GM19023 (cell line): Measurements from ENCODE around the gene ADRA2B.
"Not testable (repeated sequence)": the region's sequence is repeated elsewhere in the genome, so short reads cannot be mapped to it uniquely, and the experiment has no call there.

ENCODE experiments used
- ATAC-seq: cut with Tn5 transposase; IDR thresholded peaks from one replicate; pipeline ENCODE4 v1.9.1; 2021; ENCODE audit warnings: mild to moderate bottlenecking, moderate library complexity; ENCODE audit not compliant: unreplicated experiment

ADRA2B gene

DNA sequence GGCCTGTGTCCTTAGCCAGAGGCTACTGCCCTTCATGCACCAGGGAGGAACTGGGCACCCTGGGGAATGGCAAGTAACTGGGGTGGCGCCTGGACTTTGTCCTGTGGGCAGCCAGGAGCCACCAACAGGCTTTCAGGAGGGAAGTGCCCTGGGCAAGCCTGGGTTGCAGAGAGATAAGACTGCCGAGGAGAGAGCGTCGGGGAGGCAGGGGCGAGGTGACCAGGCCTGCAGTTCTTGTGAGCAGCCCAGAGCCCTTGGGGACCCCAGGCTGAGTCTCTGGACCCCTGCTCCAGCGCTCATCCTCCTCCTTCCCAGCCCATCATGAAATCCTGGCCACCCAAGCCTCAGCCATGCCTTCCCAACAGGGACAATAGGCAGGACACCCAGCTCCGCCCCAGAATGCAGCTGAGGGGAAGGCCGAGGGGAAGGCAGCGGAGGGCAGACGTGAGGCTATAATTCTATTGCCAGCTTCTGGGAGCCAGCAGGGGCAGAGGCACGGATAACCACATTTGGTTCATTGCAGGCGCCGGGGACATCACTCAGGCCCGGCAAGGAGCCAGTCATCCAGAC lies 25.1 kb downstream of the ADRA2B start:
- ATAC-seq: no peak

DNA sequence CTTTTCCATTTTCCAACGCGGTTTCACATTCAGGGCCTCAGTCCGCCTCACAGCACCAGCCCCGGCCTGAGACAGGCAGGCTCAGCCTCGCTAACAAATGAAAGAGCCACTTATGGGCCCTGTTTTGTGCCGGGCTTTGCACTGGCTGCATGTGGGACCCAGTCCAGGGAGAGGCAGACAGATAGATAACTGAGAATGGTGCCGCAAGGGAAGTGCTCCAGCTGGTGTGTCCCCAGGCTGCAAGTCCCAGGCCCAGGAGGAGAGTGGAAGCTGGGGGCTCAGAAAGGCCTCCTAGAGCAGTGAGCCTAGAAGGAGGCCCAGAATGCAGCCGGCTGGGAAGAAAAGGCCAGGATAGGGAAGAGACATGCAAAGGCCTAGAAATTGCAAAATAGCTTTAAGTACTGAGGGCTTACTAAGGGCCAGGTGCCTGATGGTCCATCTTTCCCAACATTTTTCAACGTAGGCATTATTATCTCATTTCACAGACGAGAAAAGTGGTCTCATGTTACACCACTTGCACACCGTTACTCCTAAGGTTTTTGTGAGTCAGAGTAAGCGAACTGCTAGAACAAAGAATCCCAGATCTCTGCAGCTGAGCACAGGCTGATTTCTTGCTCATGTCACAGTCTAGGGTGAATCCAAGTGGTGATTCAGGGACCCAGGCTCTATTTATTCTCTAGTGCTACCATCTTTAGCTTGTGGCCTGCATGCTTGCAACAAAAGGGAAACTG lies 26.0 kb downstream of the ADRA2B start:
- ATAC-seq: no peak

DNA sequence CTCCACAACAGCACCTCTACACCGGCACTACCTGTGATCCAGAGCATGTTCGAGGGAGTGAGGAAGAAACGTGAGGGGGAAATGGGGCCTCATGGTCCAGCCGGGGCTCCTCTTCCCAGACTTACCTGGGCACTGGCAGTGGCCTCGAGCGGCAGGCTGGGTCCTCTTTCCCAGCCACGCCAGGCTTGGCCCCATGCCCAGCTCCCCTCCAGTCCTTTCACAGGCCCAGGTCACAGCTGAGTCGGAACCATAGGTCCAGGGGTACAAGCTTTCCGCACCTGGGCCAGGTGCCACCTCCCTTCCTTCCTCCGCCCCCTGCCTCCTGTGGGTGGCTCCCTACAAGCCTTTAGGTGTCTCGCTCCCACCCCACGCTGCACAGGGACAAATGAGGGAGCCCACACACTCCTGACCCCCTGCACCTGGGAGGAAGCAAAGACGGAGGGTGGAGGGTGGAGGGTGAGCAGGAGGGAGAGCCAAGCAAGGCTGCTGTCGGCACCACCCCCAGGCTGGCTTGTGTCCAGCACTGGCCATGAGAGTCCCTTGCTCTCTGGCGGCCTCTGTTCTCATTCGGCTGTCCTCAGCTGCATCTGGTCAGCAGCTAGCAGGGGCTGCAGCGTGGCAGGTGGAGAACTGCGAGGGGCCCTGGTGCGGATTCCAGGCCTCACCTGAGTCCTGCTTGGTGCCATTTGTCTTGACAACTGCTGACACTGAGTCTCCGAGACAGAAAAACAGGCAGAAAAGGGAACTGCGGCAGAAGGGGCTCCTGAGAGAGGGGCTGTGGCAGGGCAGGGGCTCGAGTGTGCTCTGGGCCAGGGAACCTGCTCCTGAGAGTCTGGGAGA lies 26.8 kb downstream of the ADRA2B start:
- ATAC-seq: no peak

DNA sequence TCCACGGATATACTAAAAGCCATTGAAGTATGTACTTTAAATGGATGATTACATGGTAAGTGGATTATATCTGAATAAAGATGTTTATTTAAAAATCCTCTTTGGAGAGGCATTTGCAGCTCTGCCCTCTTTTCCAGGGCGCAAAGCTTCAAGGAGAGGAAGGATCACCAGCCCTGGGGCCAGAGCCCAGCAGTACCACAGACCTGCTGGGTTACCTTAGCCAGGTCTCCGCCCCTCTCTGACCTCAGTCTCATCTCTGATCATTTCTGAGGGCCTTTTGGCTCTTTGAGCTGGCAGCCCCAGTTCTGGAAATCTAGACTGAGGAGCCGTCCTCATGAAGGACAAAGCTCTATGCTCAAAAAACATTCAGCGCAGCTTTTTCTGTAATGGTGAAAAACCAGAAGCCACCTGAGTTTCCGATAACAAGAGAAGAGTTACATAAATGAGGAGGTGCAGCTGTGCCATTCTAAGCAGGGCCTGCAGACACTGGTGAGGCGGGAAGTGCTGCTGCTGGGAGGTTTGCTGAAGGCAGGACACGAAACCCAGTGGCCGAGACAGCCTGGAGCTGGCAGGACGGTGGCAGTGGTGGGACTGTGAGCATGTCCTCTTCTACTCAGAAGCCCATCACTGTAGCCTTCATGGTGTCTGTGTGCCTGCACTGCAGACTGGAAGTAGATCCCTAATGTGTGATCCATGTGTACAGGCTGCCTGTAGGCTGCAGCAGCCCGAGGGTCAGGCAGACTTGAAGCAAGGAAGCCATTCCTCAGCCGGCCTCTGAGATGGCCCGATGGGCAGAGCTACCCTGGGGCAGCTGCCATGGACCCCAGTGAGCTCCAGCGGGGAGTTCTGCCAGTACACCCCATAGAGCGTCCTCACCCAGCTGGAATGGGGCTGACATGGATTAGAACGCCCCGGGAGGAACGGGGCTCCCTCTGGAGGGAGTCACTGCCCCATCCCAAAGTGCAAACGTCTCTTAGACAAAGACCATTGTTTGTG lies 27.7 kb downstream of the ADRA2B start:
- ATAC-seq: no peak

DNA sequence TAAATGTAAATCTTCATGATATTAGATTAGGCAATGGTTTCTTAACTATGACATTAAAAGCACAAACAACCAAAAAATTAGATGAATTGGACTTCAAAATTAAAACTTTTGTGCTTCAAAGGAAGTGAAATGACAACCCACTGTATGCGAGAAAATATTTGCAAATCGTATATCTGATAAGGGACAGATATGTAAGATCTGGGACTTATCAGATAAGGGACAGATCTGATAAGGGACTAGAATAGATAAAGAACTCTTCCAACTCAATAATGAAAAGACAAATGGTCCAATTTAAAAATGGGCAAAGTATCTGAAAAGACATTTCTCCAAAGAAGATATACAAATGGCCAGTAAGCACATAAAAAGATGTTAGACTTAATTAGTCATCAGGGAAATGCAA lies 29.2 kb downstream of the ADRA2B start:
- ATAC-seq: no peak

DNA sequence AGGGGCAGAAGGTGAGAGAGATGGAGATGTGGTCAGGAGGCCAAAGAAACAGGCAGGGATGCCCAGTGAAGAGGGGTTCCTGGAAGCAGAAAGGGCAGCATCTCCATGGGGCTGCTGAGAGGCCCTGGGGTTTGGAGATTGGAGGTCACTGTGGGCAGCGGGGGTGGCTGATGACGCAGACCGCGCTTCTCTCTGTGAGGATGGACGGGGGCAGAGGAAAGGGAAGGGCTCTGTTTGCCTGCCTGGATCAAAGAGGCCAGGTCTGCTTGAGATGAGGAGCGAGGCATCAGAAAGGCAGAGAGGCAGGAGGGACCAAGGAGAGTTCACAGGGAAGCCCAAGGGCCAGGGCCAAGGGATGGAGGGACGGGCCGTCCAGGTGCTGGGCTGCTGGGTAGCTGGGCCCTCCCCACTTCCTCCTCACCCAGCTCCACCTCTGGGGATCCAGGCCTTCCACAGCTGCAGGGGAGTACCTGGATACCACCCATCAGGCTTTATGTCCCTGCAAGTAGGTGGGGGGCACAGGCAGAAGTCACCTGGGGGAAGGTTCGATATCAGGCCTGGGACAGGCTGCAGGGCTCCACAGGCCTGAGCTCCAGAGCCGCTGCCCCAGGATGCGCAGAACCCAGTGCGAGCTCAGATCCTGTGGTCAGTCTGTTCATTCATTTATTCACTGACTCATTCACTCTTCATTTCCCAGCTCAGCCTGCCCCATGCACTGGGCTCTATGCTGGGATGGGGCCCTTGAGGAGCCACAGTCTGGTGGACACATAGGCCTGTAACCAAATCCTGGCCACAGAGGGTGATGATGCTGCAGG lies 30.6 kb downstream of the ADRA2B start:
- no peak for ATAC-seq

DNA sequence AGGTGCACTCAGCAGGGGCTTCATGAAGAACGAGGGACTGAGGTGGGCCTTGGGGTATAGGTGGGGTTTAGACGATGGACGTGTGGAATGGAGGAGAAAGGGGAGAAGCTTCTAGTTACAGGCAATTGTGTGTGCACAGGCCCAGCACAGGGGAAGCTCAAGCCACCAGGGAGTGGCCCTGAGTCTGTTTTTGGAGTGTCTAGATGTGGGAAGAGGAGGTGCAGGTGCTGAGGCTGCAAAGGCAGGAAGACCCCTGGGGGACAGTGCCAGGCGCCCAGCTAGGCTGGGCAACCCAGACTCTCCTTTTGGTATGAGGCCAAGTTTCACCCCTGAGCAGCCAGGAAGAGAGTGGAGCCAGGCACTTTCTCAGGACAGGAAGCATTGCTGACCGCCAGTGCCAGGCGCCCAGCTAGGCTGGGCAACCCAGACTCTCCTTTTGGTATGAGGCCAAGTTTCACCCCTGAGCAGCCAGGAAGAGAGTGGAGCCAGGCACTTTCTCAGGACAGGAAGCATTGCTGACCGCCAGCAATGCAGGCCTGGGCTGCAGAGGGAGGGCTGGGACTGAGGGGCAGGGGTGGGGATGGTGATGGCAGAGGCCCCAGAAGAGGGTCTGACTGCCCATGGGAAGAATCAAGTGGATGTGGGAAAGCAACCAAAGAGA lies 31.4 kb downstream of the ADRA2B start:
- not testable (repeated sequence) for ATAC-seq

DNA sequence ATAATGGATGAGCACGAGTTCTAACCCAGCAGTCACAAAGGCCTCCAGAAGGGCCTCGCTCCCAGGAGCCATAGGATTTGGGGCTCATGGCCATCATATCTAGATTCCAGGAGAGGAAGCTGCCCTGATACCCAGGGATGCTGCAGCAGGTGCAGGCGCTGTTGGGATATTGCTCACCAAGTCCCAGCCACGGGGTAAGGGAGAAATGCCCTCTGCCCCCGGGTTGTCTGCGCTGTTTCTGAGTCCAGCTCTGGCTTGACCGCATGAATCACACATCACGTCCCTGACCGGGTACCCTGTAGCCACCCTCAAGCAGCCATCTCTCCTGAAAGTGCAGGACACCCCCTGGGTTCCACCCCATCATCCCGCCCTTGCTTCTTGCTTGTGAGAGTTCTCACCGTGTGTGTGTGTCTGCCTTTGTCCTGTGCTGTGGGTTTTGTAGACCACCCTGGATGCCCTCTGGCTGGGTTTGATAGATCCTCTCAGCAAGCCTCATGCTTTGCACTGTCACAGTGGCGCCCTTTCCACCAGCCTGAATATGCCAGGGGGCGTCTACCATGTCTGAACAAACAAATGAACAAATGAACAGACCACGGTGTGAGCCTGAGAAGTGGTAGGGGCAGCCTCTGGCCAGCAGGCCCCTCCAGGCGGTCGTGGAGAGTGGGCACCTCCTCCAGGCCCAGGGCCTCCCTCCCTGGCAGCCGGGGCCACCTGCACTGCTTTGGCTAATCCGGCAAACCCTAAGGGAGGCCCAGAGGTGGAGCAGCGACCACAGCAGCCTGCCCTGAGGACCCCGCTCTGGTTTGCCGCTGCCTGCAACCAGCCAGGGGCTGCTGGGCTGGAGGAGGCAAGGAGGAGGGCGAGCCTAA lies 32.1 kb downstream of the ADRA2B start:
- ATAC-seq: no peak

DNA sequence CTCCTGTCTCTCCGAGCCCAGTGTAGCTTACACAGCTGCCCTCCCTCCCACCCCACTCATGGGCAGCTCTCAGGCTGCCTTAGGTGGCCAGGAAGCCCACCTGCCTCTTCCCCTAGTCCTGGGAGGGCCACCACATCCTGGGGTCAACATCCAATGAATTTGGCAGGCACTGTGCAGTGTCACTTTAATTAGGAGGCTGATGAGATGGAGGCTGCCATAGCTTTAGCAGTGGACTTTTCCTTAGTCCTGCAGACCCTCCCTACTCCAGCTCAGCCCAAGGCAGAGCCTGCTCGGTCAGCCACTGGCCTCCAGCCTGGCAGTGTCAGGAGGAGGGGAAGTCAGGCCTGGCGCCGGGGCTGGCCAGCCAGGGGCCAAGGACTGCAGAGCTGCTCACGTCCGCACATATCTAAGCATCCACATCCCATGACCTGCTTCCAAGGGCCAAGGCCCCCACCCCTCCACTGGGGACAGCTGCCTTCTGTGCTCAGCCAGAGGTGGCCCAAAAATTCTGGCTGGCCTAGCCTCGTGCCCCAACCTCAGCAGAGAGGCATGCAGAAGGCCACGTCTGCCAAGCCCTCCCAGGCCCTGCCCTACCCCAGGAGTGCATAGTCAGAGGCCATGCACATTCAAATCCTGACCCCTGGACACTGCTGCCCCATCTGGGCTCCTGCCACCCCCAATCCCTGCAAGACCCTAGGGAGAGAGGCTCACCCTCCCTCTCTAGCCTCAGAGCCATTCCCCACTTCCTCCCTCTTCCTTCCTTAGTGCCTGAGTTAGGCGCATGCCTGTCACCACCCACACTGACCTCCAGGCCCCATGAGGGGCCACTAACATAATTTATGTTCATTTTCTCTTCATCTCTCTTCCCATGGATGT lies 33.1 kb downstream of the ADRA2B start:
- ATAC-seq: no peak

DNA sequence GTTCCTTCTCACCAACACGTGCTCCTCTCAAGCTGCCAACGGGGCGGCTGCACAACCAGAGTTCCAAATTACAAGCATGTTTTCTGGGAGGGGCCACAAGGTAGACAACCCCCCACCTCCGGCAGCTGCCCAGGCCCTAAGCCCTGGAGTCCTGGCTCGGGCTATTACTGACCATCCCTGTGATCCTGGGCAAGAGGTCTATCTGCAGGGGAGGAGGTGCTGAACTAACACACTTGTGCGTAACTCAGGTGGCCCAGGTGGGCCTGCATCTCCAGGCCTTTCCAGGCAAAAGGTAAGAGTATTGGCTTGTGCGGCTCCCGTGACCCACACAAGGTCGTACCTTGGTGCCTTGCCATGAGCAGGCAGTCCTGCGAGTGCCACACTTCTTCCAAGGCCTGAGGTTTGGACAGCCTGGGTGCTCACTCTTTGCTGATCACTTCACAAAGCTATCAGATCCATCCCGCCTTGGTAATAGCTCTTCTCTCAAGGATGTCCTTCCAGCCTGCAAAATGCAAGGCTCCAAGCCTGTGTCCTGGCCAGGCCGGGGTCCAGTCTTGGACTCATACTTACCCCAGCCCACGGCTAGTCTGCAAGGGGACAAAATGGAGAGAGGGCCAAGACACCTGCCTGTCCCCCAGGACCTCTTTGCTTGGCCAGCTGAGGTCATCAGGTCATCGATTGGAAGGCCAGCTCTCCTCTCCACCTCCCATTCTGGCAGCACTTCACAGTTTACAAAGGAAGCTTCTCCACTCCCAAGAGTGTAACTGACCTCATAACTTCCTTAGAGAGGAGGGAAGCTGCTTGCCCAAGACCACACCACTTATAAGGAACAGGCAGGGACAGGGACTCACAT lies 33.9 kb downstream of the ADRA2B start:
- no peak for ATAC-seq

DNA sequence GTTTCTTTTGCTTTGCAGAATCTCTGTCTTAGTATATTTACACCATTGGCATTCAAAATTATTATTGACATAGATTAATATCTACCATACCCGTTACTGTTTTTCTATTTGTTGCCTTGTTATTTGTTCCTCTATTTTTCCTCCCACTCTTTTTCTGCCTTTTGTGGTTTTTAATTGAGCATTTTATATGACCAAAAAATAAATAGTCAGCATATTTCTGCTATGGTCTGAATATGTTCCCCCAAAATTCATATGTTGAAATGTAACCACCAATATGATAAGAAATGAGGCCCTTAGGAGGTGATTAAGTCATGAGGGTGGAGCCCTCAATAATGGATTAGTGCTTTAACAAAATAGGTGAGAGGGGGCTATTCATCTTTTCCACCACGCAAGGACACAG lies 35.3 kb downstream of the ADRA2B start:
- no peak for ATAC-seq

DNA sequence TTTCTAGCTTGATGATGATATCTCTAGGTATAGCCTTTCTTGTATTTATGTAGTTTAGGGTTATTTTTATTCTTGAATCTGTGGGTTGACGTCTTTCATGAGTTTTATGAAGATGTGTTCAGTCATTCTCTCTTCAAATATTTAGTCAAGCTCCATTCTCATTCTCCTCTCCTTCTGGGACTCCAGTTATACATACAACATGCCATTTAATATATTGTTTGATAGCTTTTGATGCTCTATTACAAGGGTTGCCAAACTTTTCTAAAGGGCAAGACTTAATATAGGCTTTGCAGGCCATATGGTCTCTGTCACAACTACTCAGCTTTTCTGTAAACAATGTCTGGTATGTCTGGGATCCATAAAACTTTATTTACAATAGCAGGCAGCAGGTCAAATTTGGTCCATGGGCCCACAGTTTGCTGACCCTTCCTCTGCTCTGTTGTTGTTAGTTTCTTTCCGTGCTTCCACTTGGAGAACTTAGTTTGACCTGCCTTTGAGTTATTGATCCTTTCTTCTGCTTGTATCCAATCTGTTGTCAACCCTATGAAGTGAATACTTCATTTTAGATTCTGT lies 41.1 kb downstream of the ADRA2B start:
- no peak for ATAC-seq

DNA sequence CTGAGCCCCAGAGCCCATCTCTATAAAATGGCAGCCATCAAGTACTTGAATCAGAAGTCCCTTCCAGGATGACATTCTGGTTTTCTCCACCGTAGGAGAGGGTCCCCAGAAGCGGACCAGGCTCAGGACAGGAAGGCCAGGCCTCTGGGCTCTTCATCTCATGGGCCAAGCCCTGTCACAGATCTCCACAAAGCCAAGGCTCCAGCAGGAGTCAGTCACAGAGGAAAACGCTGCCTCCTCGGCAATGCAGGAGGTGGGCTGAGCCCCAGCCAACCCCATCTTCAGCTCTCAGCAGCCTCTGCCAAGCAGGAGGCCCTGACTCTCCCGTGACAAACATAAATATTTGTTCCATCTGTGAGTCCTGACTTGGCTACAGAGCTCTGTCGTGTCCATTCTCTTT lies 42.2 kb downstream of the ADRA2B start:
- no peak for ATAC-seq

DNA sequence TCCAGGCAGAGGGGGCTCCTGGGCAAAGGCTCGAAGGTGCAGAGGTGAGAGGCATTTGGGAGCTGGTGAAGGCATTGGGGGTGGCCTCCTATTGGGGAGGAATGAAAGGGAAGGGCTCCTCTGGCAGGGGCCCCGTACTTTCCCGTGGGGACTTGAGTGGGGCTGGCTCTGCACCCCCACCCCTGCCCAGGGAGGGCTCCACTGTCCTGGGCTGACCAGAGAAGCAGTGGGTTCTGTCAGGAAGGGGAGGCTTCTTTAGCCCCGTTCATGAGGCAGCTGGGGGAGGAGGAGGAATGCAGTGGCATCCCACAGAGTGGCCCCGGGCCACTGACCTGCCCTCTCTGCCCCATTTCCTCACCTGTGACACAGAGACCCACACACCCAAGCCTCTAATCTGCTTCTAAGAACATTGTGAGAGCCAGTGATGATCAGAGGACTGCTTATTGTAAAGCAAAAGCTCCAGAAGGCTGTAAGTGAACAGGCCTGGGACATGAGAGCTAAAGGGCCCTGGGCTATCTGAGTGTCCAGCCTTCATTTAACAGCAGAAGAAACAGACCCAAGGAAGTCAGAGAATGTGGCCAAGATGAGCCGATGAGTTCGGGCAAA lies 43.1 kb downstream of the ADRA2B start:
- no peak for ATAC-seq

DNA sequence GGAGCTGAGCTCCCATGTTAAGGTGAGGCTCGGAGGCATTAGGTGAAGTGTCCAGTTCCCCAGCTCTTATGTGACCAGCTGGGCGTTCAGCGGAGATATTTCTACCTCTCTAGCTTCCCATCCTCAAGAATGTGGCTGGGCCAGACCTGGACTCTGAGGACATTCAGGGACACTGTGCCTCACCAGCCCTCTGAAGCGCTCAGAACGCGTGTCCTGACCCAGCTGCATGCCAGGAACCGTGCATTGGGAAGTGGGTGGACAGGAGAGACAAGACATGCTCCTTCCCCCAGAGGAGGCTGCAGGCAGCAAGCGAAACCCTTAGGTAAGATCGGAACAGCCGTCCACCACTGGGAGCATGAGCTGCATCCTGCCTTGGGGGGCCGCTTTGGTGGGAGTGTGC lies 43.6 kb downstream of the ADRA2B start:
- ATAC-seq: no peak

DNA sequence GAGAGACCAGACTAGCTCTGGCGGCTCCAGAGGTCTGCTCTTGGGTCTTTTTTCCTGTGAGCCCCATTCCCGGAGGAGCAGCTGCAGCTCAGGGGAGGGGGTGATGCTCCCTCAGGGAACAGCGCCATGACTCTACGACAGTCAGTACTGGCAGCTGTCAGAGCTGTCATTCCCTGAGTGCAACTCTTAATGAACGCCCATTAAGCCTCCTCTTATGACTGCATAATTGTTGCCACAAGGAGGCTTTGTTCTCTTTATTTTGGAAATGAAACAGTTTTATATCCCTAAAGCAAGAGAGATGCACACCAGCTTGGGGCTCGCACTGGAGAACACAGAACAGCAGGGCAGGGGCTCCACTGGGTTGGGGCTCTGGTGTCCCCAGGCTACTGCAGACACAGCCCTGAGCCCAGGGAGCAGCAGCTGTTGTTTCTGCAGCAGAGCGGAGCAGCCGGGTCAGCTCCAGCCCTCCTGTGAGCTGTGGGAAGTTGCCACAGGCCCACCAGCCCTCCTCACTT lies 44.3 kb downstream of the ADRA2B start:
- not testable (repeated sequence) for ATAC-seq
